GM12872 (cell line): ENCODE results near the gene CLOCK.

ENCODE experiments used
- TF ChIP-seq, protein P1 (sequence below): IDR thresholded peaks from 3 replicates; pipeline ENCODE4 v1.5.1; 2011; ENCODE audit warnings: low read depth, mild to moderate bottlenecking, low read length, moderate library complexity; ENCODE audit not compliant: insufficient read depth

CLOCK gene

DNA sequence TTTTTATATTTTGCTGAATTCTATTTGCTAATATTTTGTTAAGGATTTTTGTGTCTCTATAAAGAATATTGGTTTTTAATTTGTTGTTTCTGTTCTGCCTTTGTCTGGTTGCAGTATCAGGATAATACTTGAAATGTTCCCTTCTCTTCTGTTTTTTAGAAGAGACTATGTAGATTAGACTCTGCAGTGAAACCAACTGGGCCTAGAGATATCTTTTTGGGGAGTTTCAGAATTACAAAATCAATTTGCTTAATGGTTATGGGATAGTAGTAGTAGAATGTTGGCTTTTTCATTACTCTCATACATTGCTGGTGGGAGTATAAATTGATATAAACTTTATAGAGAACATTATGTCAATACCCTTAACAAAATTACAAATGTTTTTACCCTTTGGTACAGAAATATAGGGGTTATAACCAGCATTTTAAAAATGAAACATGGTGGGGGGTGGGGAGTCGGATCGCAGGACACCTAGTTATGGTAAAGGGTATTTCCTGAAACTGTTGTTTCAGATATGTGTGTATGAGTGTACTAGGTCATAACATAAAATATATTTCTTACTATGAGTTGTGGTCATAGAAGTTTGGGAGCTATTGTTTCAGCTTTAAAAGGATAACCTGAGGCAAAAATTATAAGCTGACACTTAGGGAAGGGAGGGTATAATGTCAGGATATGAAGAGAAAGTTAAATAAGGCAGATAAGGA, 29.0 kb downstream of the CLOCK start:
- TF ChIP-seq, protein P1, sequence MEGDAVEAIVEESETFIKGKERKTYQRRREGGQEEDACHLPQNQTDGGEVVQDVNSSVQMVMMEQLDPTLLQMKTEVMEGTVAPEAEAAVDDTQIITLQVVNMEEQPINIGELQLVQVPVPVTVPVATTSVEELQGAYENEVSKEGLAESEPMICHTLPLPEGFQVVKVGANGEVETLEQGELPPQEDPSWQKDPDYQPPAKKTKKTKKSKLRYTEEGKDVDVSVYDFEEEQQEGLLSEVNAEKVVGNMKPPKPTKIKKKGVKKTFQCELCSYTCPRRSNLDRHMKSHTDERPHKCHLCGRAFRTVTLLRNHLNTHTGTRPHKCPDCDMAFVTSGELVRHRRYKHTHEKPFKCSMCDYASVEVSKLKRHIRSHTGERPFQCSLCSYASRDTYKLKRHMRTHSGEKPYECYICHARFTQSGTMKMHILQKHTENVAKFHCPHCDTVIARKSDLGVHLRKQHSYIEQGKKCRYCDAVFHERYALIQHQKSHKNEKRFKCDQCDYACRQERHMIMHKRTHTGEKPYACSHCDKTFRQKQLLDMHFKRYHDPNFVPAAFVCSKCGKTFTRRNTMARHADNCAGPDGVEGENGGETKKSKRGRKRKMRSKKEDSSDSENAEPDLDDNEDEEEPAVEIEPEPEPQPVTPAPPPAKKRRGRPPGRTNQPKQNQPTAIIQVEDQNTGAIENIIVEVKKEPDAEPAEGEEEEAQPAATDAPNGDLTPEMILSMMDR, result no peak

DNA sequence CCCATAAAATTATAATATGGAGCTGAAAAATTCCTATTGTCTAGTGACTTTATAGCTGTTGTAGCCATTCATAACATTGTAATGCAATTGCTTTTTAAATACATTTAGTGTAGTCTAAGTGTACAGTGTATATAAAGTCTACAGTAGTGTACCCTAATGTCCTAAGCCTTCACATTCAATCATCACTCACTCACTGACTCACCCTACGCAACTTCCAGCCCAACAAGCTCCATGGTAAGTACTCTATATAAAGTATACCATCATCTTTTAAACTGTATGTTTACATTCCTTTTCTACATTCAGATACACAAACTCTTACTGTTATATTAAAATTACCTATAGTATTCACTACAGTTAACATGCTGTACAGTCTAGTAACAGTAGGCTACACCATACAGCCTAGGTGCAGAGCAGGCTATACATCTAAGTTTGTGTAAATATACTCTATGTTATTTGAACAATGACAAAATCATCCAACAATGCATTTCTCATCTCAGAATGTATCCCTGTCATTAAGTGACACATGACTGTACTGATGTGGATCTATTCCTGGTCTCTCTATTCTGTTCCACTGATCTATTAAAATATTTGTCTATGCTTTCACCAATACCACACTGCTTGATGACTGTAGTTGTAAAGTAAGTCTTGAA, 33.7 kb downstream of the CLOCK start:
- TF ChIP-seq, protein P1, result no peak

DNA sequence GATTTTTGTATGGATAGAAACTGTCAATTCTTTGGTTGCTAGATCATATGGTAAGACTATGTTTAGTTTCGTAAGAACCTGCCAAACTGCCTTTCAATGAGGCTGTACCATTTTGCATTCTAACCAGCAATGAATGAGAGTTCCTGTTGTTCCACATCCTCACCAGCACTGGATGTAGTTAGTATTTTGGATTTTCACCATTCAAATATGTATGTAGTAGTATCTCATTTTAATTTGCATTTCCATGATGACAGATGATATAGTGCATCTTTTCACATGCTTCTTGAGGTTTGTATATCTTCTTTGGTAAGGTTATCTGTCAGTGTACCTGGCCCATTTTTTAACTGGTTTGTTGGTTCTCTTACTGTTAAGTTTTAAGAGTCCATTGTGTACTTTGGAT, 34.6 kb downstream of the CLOCK start:
- TF ChIP-seq, protein P1, result no peak

DNA sequence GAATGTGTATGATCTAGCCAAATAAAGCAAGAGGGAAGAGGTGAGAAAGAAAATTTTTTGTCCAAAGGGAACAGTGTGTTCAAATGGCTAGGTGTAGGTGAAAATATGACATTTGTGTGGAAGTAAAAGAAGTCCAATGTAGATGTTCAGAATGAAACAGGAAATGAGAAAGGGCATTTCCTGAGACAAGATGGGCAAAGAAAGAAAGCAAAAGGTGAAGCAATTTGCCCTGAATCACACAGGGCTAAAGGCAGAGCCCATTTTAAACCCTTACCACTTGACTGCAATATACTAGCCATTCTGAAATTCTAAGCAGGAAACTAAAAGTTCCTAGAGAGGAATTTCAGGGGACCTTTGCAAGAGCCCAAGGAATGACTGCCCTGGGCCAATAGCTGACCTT, 36.0 kb downstream of the CLOCK start:
- TF ChIP-seq, protein P1, result no peak

DNA sequence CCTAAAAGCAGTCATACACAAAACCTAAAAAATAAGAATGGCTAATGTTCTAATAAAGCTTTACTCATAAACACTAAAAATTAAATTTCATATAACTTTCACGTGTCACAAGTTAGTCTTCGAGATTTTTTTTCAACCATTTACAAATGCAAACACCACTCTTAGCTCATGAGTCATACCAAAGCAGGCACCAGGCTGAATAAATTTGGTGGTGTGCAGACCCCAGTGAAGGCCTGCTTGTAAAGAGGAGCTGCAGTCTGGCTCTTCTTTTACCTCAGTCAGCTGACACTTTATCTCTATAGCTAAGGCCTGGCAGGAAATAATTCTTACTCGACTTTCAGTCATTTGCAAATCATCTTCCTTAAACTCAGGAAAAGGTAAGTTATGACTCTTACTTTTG, 37.4 kb downstream of the CLOCK start:
- TF ChIP-seq, protein P1, result no peak

DNA sequence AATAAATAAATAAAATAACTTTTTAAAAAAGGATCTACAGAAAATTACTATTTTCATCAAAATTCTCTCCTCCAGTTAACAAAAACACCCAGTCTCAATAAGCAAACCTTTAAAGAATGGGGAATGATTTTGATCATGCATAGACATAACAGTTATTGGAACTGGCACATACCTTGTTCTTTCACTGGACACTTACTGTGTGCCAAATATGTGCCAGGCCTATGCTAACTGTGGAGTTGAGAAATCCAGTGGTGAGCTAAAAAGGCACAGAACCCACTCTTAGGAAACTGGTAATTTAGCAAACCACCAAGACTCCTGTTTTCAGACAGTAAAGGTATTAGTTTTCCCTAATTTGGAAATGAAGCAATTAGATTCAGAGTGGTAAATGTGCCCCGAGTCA, 39.1 kb downstream of the CLOCK start:
- TF ChIP-seq, protein P1, result no peak

DNA sequence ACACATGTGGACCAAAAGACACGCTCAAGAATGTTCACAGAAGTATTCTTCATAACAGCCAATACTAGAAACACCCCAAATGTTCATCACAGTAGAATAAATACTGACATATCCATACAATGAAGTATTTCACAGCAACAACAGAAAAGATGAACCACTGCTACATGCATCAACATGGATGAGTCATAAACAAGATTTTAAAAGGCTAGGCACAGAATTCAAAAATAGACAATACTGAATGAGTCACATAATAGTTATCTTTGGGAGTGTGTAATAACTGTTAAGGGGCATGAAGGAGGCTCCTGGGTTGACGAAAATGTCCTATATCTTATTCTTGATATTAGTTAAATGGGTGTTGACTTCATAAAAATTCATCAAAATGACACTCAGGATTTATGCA, 43.5 kb downstream of the CLOCK start:
- TF ChIP-seq, protein P1, result no peak
